Mucosa of rectum (tissue), 2 donors: Measurements from ENCODE around the gene CAMK2G.
"Not testable (repeated sequence)": the region's sequence is repeated elsewhere in the genome, so short reads cannot be mapped to it uniquely, and the experiment has no call there.

ENCODE experiments used
- H3K27ac ChIP-seq, 2 donors: one replicate each; pipeline ENCODE4 v1.7.0; 2013; ENCODE audit warnings: inconsistent platforms in 2 of 2, low read depth in 2 of 2, low read length in 2 of 2
- H3K27me3 ChIP-seq, 2 donors: one replicate each; pipeline ENCODE4 v1.7.0; 2013; ENCODE audit warnings: low read length in 2 of 2; ENCODE audit not compliant: control insufficient read depth in 2 of 2, insufficient read depth in 2 of 2
- H3K36me3 ChIP-seq, 2 donors: one replicate each; pipeline ENCODE4 v1.7.0; 2013; ENCODE audit warnings: low read length in 2 of 2; ENCODE audit not compliant: control insufficient read depth in 2 of 2, insufficient read depth in 2 of 2
- H3K4me1 ChIP-seq, 2 donors: one replicate each; pipeline ENCODE4 v1.7.0; 2013; ENCODE audit warnings: low read length in 2 of 2, mild to moderate bottlenecking in 1 of 2; ENCODE audit not compliant: control insufficient read depth in 2 of 2, insufficient read depth in 2 of 2
- H3K4me3 ChIP-seq, 2 donors: one replicate each; pipeline ENCODE4 v1.7.0; 2013; ENCODE audit warnings: low read length in 2 of 2
- H3K9ac ChIP-seq, 2 donors: one replicate each; pipeline ENCODE4 v1.7.0; 2013; ENCODE audit warnings: low read length in 2 of 2, low read depth in 1 of 2, mild to moderate bottlenecking in 1 of 2
- H3K9me3 ChIP-seq, 2 donors: one replicate each; pipeline ENCODE4 v1.7.0; 2013; ENCODE audit warnings: low read length in 2 of 2; ENCODE audit not compliant: control insufficient read depth in 2 of 2
- donor health status: healthy.
- donor health status: Normal muscosa, but diverticular disease.

The CAMK2G gene

DNA sequence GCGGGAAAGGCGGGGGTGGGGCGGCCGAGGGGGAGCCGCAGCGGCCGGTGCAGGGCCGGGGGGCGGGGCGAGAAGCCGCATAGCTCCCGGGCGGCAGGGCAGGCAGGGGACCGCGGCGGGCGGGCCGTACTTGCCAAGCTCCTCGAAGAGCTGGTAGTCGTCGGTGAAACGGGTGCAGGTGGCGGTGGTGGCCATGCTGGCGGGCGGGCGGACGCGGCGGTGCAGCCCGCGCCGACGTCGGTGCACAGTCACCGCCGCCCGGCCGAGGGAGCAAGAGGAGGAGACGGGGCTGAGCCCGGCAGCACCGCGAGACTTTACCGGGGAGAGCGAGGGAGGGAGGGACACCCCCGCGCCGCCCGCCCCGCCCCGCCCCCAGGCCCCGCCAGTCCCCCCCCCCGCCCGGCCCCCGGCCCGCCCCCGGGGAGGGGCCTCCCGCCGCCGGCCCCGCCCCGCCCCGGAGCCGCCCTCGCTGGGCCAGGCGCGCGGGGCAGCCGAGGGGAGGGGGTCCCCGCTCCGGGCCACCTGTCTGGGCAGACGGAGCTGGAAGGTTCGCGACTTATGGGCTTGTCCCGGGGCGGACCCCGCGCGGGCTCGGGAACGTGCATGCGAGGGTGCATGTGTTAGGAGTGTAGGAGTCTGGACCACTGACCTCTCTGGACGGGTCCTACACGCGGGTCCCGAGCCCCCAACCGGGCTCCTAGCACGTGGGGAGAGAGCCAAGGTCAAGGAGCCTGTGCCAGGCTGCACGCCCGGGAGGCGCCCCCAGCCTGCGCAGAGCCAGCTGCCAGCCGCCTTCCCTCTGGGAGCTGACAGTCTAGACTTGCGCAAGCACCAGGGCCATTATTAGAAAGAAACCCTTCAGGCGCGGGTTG lies at the start of gene CAMK2G:
Gene CAMK2G (minus strand): TSS at position 289 of the 872 bp plus-strand sequence. CDS start 94 bp downstream, at position 195.
- Histone ChIP-seq H3K4me3 (peak within 1 kb of the TSS; percentile 75 to 78), H3K27ac (peak within 1 kb of the TSS; percentile 30 to 79), H3K36me3 (peaks cover 0 to 16% of the 10 kb centered on the region in 2 donors), H3K9me3 (no peaks in the 10 kb centered on the region), H3K9ac (peak within 1 kb of the TSS; percentile 59 to 72), H3K4me1 (peaks cover 33 to 39% of the 10 kb centered on the region in 2 donors), H3K27me3 (no peaks in the 10 kb centered on the region)

DNA sequence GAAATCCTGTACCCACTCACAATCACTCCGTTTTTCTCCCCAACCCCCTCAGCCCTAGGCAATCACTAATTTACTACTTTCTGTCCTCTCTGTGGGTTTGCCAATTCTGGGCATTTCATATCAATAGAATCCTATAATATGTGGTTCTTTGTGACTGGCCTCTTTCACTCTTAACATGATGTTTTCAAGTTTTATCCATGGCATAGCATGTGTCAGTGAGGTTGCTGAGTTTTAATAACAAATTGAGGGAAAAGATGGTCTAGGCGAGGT lies 48.4 kb upstream of the CAMK2G start:
- H3K9me3 ChIP-seq = no peaks in the 10 kb centered on the region
- H3K4me3 ChIP-seq = no peak overlapping the region
- H3K4me1 ChIP-seq = peaks cover 2 to 5% of the 10 kb centered on the region in 2 donors
- no peak overlapping the region for H3K27ac ChIP-seq
- no peaks in the 10 kb centered on the region for H3K36me3 ChIP-seq
- no peaks in the 10 kb centered on the region for H3K27me3 ChIP-seq
- no peak overlapping the region for H3K9ac ChIP-seq

- H3K9ac ChIP-seq = no peak overlapping the region
- no peak overlapping the region for H3K4me3 ChIP-seq
- no peaks in the 10 kb centered on the region for H3K9me3 ChIP-seq
- H3K4me1 ChIP-seq = peaks cover 4 to 5% of the 10 kb centered on the region in 2 donors
- no peak overlapping the region for H3K27ac ChIP-seq
- H3K36me3 ChIP-seq = no peaks in the 10 kb centered on the region
- no peaks in the 10 kb centered on the region for H3K27me3 ChIP-seq
Measured at GRCh38 chr10:73922007-73922863, 47.9 kb upstream of the CAMK2G start.

DNA sequence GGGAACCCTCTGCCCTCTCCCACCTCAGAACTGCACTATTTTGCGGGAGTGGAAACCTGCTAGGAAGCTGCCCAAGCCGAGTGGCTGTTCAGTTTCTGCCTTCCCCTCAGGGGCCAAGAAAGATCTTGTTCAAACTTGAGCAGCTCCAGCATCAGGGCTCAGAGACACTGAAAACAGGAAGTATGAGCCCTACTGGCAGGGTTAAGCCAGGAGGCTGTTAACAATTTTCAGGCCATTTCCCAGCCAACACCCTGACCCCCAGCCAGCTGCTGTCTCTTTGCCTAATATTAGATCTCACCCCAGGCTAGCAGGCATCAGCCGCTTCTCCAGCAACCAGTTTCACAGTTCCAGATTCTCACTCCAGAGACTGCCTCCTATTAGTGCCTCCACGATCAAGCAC lies 45.7 kb upstream of the CAMK2G start:
- H3K4me3 ChIP-seq = no peak overlapping the region
- H3K27me3 ChIP-seq = no peaks in the 10 kb centered on the region
- H3K27ac ChIP-seq = peak overlapping the region; percentile 30 to 52
- H3K9me3 ChIP-seq = no peaks in the 10 kb centered on the region
- H3K9ac ChIP-seq = no peak overlapping the region
- no peaks in the 10 kb centered on the region for H3K36me3 ChIP-seq
- peaks cover 14 to 16% of the 10 kb centered on the region in 2 donors for H3K4me1 ChIP-seq

GRCh38 chr10:73919481-73919880 lies 45.1 kb upstream of the CAMK2G start:
- Histone ChIP-seq H3K27ac (peak overlapping the region; percentile 30 to 52), H3K4me1 (peaks cover 14 to 16% of the 10 kb centered on the region in 2 donors)
- H3K36me3 ChIP-seq, H3K4me3 ChIP-seq, H3K9me3 ChIP-seq, H3K9ac ChIP-seq, H3K27me3 ChIP-seq: not testable (repeated sequence)

DNA sequence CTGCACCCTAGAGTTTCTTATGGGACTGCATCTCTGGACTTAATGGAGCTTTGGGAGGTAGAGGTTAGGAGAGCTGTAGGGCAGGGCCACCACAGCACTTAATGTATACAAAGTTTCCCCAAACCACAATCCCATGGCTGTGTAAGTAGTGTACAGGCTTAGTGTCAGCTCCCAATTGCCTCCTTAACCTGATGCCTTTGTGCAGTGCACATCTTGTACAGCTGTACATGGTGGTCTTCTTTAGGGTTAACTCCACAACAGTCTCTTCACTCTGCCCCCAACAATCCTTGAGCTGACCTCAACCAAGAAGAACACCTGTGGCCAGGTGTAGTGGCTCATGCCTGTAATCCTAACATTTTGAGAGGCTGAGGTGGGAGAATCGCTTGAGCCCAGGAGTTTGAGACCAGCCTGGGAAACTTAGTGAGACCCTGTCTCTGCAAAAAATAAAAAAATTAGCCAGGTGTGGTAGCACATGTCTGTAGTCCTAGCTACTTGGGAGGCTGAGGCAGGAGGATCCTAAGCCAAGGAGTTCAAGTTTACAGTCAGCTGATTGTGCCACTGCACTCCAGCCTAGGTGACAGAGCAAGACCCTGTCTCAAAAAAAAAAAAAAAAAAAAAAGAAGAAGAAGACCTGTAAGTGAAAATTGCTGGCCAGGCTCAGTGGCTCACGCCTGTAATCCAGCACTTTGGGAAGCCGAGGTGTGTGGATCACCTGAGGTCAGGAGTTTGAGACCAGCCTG lies 43.4 kb upstream of the CAMK2G start:
- Histone ChIP-seq H3K4me3 (no peak overlapping the region), H3K27me3 (peaks cover 0 to 3% of the 10 kb centered on the region in 2 donors), H3K4me1 (peaks cover 12 to 19% of the 10 kb centered on the region in 2 donors), H3K9me3 (no peaks in the 10 kb centered on the region), H3K9ac (no peak overlapping the region), H3K36me3 (no peaks in the 10 kb centered on the region), H3K27ac (peak overlapping the region in 1 of 2 donors; percentile 21)

DNA sequence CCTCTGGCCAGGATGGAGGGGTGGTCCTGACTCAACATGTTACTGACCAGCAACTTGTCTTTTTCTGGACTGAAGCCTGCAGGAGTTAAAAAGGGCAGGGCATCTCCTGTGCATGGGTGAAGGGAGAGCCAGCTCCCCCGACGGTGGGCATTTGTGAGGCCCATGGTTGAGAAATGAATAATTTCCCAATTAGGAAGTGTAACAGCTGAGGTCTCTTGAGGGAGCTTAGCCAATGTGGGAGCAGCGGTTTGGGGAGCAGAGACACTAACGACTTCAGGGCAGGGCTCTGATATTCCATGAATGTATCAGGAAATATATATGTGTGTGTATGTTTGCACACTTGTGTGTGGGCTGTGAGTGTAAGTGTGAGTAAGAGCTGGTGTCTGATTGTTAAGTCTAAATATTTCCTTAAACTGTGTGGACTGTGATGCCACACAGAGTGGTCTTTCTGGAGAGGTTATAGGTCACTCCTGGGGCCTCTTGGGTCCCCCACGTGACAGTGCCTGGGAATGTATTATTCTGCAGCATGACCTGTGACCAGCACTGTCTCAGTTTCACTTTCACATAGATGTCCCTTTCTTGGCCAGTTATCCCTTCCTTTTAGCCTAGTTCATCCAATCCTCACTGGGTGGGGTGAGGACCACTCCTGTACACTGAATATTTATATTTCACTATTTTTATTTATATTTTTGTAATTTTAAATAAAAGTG lies 42.6 kb upstream of the CAMK2G start:
- Histone ChIP-seq H3K36me3 (no peaks in the 10 kb centered on the region), H3K9ac (no peak overlapping the region), H3K4me3 (no peak overlapping the region), H3K27me3 (peaks cover 3 to 5% of the 10 kb centered on the region in 2 donors), H3K27ac (peak overlapping the region; percentile 9 to 17), H3K9me3 (no peaks in the 10 kb centered on the region), H3K4me1 (peaks cover 12 to 19% of the 10 kb centered on the region in 2 donors)

- H3K4me1 ChIP-seq = peaks cover 17 to 26% of the 10 kb centered on the region in 2 donors
- H3K27ac ChIP-seq = no peak overlapping the region
- H3K4me3 ChIP-seq = no peak overlapping the region
Measured at GRCh38 chr10:73915206-73915851, 41.0 kb upstream of the CAMK2G start.

GRCh38 chr10:73914036-73914435 lies 39.7 kb upstream of the CAMK2G start:
- Histone ChIP-seq H3K4me1 (peaks cover 21 to 37% of the 10 kb centered on the region in 2 donors), H3K4me3 (peak overlapping the region in 1 of 2 donors; percentile 26), H3K9ac (no peak overlapping the region), H3K27me3 (peaks cover 5 to 7% of the 10 kb centered on the region in 2 donors), H3K27ac (no peak overlapping the region), H3K9me3 (no peaks in the 10 kb centered on the region), H3K36me3 (no peaks in the 10 kb centered on the region)

More at GRCh38 chr10:73915206-73915851, 41.0 kb upstream of the CAMK2G start:
- Histone ChIP-seq H3K9ac (peak overlapping the region in 1 of 2 donors; percentile 41), H3K27me3 (peaks cover 5 to 7% of the 10 kb centered on the region in 2 donors), H3K9me3 (no peaks in the 10 kb centered on the region), H3K36me3 (no peaks in the 10 kb centered on the region)
